ENCODE results near the gene AOAH. TPM values are rescaled to one million over a fixed set of nuclear protein-coding genes. Genes with fewer than 3 reads are reported as not detected.

The AOAH gene
- total RNA-seq (2014; rRNA removed; shearing (Covaris generic)), result 0.79 and 1.4 TPM in 2 replicates
- 4.6 and 7.6 TPM in 2 replicates for polyA plus RNA-seq (2015; cell fraction: cytosol; rRNA removed)
- 6.5 and 8.0 TPM in 2 replicates for polyA plus RNA-seq (2015; cell fraction: nucleus; rRNA removed)

DNA sequence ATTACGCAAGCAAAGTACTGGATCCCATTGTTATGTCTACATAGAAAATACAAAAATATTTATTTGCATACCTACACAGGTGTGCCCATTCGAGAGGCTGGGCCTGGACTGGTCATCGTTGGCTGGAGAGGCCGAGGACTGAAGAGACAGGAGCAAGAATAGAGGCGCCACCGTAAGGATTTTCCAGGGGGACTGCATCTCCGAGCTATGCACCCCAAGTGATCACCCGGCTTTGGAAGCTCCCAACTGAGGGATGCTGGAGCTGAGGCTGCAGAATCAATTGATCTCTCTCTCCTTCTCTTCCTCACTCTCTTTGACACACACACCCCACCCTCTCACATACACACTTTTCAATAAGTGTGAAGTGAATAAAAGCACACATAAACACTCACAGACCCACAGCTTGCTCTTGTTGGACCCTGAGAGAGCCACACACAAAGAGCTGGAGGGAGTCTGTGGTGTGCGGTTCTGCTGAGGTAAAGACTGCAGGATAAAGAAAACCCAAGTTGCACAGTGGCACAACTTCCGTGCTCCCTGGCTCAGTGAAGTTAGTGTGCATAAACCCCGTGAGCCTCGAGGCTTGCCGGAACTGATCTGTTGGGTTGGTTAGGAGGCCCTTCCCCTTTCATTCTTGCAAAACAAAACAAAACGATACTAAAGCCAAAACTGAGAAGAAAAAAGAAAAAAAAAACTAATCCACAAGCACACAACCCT is at the start of gene AOAH:
TSS of gene AOAH (minus strand) at position 544 of the 714 bp plus-strand sequence. CDS start at position 198, 346 bp downstream.
- DNase-seq (ENCODE audit: low read depth), result no peak

DNA sequence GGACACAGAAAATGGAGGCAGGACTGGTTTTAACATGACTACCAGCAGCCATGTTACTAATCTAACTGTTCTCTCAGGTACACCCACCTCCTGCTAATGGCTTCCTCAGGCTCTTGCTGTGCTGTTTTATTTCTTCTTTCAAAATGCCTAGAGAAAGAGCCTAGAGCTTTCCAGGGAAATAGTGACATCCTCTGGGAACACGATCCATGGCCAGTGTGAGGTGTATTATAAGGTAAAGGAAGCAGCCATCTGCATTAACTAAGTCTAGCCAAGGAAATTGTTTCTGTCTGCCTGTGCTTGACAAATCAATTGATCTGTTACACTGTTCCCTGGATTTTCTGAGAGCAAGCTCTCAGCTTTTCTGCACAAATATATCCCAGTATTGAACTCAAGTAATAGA is 42.2 kb upstream of the AOAH start:
- DNase-seq (ENCODE audit: low read depth), result no peak

GRCh38 chr7:36765605-36766004 is 41.3 kb upstream of the AOAH start:
- peak; percentile 55 for DNase-seq (ENCODE audit: low read depth)

DNA sequence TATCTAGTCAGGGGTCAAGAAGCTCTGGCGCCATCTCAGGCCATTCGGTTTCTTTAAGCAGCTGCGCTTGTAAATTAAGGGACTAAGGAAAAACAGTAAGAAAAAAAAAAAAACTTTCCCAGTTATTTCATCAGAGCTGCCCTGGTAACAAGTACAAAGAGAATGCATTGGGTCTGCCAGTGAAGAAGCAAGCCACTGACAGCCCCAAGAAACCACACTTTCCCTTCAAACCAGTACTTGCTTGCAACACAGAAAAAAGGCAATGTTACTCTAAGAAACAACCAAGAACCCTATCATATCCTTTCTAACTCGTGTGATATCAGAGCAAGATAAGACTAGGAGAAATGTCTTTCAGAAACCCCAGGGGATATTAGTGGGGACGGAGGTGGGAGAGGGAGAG is 40.6 kb upstream of the AOAH start:
- DNase-seq (ENCODE audit: low read depth), result no peak

DNA sequence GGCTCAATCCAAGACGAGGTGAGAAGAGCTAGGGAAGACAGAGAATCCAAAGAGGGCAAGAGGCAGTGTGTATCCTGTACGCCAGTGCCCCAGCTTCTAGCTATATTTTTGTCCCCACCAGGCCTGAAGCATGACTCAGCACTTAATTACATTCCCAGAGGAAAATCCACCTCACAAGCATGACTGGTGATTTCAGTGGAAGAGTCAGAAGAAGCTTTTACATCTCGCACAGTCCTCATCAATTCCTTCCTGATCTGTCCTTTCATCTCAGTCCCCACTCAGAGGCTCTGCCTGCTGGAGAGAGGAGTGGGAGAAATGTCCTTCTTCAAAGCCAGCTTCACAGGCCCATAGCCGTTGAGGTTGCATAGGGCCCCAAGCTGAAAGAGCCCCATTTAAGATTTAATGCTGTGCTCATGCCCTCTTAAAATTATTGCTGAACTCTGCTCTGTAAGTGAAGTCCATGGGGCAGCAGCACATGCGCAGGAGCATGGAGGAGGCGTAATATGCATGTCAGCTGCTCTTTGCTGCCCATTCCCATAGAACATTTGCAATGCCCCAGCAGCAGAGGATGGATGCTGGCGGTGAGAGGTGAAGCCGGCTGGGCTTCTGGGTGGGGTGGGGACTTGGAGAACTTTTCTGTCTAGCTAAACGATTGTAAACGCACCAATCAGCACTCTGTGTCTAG is 39.0 kb upstream of the AOAH start:
- DNase-seq (ENCODE audit: low read depth), result peak; percentile 52

- no peak for DNase-seq (ENCODE audit: low read depth)
Measured at GRCh38 chr7:36762394-36762793, 38.1 kb upstream of the AOAH start.

DNA sequence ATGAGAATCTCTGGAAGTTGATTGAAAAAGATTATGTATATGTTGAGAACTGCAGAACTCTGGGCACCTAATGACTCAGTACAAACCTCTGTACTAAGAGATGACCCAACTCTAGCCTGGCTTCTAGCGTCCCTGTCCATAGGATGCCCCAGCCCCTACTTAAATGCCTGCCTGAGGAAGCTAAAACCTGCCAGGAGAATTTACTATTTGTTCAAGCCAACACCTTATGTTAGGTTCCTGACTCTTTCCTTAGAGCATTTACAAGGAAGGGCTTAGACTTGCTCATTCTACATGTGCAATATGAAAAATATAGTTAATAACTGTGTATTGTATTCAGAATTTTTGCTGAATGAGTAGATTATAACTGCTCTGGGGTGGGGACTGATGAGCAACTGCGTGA is 37.5 kb upstream of the AOAH start:
- no peak for DNase-seq (ENCODE audit: low read depth)

GRCh38 chr7:36760856-36761762 is 36.8 kb upstream of the AOAH start:
- DNase-seq (ENCODE audit: low read depth), result no peak

GRCh38 chr7:36758879-36759278 is 34.6 kb upstream of the AOAH start:
- no peak for DNase-seq (ENCODE audit: low read depth)

GRCh38 chr7:36755484-36755883 is 31.2 kb upstream of the AOAH start:
- DNase-seq (ENCODE audit: low read depth), result no peak

- no peak for DNase-seq (ENCODE audit: low read depth)
Measured at GRCh38 chr7:36752026-36752711, 27.9 kb upstream of the AOAH start.

GRCh38 chr7:36750451-36750850 is 26.2 kb upstream of the AOAH start:
- DNase-seq (ENCODE audit: low read depth), result no peak

DNA sequence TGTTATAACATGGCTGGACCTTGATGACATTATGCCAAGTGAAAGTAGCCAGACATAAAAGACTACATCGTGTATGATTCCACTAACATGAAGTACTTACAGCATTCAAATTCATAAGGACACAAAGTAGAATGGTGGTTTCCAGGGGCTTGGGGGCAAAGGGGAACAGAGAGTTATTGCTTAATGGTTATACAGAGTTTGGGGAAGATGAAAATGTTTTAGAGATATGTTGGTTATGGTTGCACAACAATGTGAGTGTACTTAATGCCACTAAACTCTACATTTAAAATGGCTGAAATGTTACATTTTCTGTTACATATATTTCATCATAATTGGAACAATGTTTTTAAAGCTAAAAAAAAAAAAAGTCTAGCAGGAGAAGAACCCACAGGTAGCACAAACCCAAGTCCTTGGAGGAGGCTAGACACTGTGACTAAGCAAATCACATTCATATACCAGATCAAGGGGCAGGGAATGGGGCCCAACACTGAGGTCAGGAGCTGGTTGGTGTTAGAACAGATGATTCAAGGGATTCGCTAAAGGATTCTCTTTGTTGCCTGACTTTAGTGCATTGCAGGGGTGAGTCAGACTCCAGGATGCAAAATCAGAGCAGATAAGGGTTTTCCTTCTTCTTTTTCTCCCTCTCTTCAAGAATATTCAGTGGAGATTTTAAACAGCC is 25.1 kb upstream of the AOAH start:
- DNase-seq (ENCODE audit: low read depth), result peak; percentile 86

- no peak for DNase-seq (ENCODE audit: low read depth)
Measured at GRCh38 chr7:36748017-36748487, 23.8 kb upstream of the AOAH start.

DNA sequence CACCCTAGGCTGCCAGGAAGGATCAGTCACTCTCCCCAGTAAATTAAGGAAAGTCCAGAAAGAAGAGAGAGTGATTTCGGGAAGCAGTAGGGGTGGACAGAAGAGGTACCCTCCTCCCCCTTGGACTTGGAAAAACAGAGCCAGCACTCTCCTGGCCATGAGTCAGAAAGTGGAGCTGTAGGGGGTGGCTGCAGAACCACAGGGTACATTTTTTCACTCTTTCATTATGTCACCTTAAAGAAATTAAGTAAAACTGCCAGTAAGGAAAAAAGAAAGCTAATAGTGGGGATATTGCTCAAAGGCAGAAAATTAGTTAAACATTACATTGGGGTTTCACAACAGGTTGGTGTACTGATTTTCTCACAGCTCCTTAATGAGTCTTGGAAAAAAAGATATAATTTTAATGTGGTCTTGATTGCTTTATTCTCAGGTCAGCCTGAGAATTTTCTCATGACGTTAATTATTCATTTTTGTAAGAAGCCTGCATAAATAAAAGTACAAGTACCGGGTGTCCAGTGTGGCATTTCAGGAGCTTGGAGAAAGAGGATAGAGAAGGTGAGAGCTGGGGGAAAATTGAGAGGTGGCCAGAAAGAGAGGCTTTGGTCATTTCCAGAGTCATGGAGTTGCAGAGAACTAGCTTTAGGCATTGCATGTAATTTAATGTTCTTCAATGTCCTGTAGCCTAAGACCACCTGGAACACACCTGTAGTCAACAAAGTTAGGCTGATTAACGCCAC is 23.2 kb upstream of the AOAH start:
- peak; percentile 69 for DNase-seq (ENCODE audit: low read depth)

- peak; percentile 49 for DNase-seq (ENCODE audit: low read depth)
Measured at GRCh38 chr7:36746347-36746746, 22.1 kb upstream of the AOAH start.

GRCh38 chr7:36742911-36743775 is 18.8 kb upstream of the AOAH start:
- DNase-seq (ENCODE audit: low read depth), result no peak

GRCh38 chr7:36741866-36742265 is 17.6 kb upstream of the AOAH start:
- no peak for DNase-seq (ENCODE audit: low read depth)

- no peak for DNase-seq (ENCODE audit: low read depth)
Measured at GRCh38 chr7:36739351-36739750, 15.1 kb upstream of the AOAH start.
